Fibroblast of lung (primary cell): ENCODE data around the gene RNF152.

Source experiments
- EZH2 ChIP-seq: IDR thresholded peaks from 2 replicates; pipeline ENCODE4 v1.5.1; 2012; ENCODE audit warnings: low read length, control low read depth, mild to moderate bottlenecking; ENCODE audit errors: missing control alignments
- TF ChIP-seq, protein P1 (sequence below), 2 donors: IDR thresholded peaks in 1 of 2; conservative IDR thresholded peaks in 1 of 2; 1 replicate in 1 of 2; 2 replicates in 1 of 2; pipeline ENCODE4 v1.5.1; 2011 to 2012; ENCODE audit warnings: low read length in 2 of 2, control low read depth in 1 of 2, inconsistent platforms in 1 of 2, low read depth in 1 of 2, mild to moderate bottlenecking in 1 of 2

DNA sequence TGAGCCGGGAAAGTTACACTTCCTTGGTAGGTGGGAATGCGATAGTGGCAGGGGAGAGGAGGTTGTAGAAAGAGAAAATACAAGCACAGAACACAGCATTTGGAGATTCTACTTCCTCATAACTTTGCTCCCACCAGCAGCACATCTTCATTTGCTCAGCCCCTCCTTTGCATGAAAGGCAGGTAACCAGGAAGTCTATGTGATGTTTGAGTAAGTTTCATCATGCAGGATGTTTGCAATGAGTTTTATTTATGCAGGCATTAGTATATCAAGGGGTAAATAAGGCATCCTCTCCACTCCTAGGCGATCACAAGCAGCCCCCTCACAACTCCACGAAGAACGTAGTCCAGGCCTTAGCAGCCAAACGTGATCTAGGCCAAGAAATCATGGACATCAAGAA is 5.0 kb downstream of the RNF152 start:
- TF ChIP-seq EZH2, result no peak
- TF ChIP-seq, protein P1, sequence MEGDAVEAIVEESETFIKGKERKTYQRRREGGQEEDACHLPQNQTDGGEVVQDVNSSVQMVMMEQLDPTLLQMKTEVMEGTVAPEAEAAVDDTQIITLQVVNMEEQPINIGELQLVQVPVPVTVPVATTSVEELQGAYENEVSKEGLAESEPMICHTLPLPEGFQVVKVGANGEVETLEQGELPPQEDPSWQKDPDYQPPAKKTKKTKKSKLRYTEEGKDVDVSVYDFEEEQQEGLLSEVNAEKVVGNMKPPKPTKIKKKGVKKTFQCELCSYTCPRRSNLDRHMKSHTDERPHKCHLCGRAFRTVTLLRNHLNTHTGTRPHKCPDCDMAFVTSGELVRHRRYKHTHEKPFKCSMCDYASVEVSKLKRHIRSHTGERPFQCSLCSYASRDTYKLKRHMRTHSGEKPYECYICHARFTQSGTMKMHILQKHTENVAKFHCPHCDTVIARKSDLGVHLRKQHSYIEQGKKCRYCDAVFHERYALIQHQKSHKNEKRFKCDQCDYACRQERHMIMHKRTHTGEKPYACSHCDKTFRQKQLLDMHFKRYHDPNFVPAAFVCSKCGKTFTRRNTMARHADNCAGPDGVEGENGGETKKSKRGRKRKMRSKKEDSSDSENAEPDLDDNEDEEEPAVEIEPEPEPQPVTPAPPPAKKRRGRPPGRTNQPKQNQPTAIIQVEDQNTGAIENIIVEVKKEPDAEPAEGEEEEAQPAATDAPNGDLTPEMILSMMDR (conservative IDR thresholded peaks at IDR 0.05 in 1 of 2, IDR thresholded peaks at IDR 0.05 in 1 of 2; ENCODE audit: low read depth in 1 of 2, low read length in 2 of 2), result no peak
